ENCODE results near the gene ADGRL1.
"Not testable (repeated sequence)": the region's sequence is repeated elsewhere in the genome, so short reads cannot be mapped to it uniquely, and the experiment has no call there.

Gene ADGRL1

DNA sequence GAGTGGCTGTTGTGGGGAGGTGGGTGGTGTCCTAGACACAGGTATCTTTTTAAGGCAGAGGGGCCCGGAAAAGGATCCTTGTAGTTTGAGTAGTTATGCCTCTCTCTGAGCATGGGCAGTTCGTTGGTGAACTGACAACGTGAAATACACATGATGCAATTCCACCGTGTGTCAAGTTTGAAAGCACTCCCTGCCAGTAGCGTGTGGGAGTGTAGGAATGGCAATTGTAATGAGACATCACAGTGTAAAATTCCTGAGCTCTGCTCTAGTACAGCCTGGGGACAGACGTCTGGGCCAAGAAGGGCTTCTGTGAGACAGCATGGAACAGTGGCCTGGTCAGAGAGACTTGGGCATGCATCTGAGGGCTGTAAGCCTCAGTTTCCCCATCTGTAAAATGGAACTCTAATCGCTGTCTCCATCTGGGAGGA is 59.2 kb downstream of the ADGRL1 start:
- ATAC-seq, result no peak
- no peak for TF ChIP-seq ZC3H10 (CRISPR knock-in tag; IDR thresholded peaks at IDR 0.05)
- TF ChIP-seq, protein P1, sequence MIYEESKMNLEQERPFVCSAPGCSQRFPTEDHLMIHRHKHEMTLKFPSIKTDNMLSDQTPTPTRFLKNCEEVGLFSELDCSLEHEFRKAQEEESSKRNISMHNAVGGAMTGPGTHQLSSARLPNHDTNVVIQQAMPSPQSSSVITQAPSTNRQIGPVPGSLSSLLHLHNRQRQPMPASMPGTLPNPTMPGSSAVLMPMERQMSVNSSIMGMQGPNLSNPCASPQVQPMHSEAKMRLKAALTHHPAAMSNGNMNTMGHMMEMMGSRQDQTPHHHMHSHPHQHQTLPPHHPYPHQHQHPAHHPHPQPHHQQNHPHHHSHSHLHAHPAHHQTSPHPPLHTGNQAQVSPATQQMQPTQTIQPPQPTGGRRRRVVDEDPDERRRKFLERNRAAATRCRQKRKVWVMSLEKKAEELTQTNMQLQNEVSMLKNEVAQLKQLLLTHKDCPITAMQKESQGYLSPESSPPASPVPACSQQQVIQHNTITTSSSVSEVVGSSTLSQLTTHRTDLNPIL (CRISPR knock-in tag; IDR thresholded peaks at IDR 0.05; ENCODE audit: low read depth), result no peak

DNA sequence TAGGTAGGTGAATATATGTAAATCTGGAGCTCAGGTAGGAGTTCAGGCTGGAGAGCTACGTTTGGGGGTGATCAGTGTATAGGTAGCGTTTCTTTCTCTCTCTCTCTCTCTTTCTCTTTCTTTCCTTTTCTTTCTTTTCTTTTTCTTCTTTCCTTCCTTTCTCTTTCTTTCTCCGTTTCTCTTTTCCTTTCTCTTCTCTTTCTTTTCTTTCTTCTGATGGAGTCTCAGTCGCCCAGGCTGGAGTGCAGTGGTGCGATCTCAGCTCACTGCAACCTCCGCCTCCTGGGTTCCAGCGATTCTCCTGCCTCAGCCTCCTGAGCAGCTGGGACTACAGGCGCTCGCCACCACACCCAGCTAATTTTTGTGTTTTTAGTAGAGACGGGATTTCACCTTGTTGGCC is 59.8 kb downstream of the ADGRL1 start:
- ATAC-seq, result not testable (repeated sequence)

- ATAC-seq, result no peak
These were observed 60.6 kb downstream of the ADGRL1 start for GRCh38 chr19:14145381-14145780.

DNA sequence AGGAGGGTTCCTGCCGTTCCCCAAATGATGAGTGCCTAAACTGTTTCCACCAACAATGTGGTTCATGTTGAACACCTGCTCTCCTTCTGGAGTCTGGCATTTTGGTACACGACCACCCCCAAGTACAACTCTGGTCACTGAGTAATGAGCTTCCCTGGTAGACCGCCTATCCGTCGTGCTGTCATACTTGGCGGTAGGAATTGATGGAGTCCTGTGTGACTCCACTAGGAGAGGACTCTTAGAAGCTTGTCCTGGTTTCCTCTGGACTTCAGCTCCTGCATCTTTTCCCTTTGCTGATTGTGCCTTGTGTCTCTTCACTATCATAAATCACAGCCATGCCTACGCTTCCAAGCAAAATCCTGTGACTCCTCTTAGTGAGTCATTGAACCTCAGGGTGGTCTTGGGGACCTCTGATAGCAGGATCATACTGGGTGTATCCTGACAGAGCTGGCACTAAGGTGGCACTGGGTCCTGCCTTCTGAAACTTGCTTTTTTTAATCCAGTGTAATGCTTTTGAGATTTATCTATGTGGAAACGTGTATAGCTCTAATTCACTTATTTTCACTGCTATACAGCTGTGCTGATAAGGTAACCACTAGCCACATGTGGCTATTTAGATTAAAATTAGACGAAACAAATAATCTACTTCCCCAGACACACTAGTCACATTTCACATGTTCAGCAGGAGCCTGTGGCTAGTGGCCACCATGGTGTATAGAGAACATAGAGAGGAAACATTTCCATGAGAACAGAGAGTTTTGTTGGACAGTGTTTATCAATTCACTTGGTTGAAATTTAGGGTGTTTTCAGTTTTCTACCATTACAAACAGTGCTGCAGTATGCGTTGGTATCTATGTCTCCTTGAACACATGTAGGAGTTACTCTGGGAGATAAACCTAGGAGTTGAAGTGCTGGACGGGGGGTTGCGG is 63.4 kb downstream of the ADGRL1 start:
- no peak for ATAC-seq
- TF ChIP-seq GLIS3 (CRISPR knock-in tag; IDR thresholded peaks at IDR 0.05), result no peak
- TF ChIP-seq ISL1 (CRISPR knock-in tag; IDR thresholded peaks at IDR 0.05), result no peak
- TF ChIP-seq ARNTL (CRISPR knock-in tag; IDR thresholded peaks at IDR 0.05; ENCODE audit: borderline replicate concordance, low read depth), result no peak
- TF ChIP-seq, protein P1 (CRISPR knock-in tag; IDR thresholded peaks at IDR 0.05; ENCODE audit: low read depth), result no peak
- TF ChIP-seq RARB (CRISPR knock-in tag; IDR thresholded peaks at IDR 0.05), result no peak
- no peak for TF ChIP-seq ZNF70 (CRISPR knock-in tag; IDR thresholded peaks at IDR 0.05)
- TF ChIP-seq ESRRG (CRISPR knock-in tag; IDR thresholded peaks at IDR 0.05), result no peak
- TF ChIP-seq CSRNP3 (CRISPR knock-in tag; IDR thresholded peaks at IDR 0.05), result no peak
- TF ChIP-seq CSDC2 (CRISPR knock-in tag; IDR thresholded peaks at IDR 0.05), result no peak
- TF ChIP-seq BACH2 (CRISPR knock-in tag; IDR thresholded peaks at IDR 0.05; ENCODE audit: borderline replicate concordance), result no peak

More at GRCh38 chr19:14145381-14145780, 60.6 kb downstream of the ADGRL1 start:
- no peak for TF ChIP-seq TOX (CRISPR knock-in tag; IDR thresholded peaks at IDR 0.05; ENCODE audit: borderline replicate concordance)
- no peak for TF ChIP-seq CSRNP3 (CRISPR knock-in tag; IDR thresholded peaks at IDR 0.05)
- TF ChIP-seq PPARA (CRISPR knock-in tag; IDR thresholded peaks at IDR 0.05; ENCODE audit: borderline replicate concordance), result no peak
- no peak for TF ChIP-seq ESRRG (CRISPR knock-in tag; IDR thresholded peaks at IDR 0.05)

DNA sequence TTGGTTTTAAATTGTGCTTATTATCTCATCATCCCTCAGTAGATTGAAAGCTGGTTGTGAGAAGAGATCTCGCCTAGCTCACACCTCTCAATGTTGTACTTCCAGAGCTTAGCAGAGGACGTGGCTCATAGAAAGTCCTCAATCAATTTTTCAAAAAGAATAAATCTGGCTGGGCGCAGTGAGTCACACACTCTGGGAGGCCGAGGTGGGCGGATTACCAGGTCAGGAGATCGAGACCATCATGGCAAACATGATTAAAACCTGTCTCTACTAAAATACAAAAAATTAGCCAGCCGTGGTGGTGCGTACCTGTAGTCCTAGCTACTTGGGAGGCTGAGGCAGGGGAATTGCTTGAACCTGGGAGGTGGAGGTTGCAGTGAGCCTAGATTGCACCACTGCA is 64.9 kb downstream of the ADGRL1 start:
- TF ChIP-seq TOX (CRISPR knock-in tag; IDR thresholded peaks at IDR 0.05; ENCODE audit: borderline replicate concordance) (no peak), BACH2 (CRISPR knock-in tag; IDR thresholded peaks at IDR 0.05; ENCODE audit: borderline replicate concordance) (no peak), ZFP3 (CRISPR knock-in tag; IDR thresholded peaks at IDR 0.05) (no peak), CSRNP3 (CRISPR knock-in tag; IDR thresholded peaks at IDR 0.05) (no peak), ZNF70 (CRISPR knock-in tag; IDR thresholded peaks at IDR 0.05) (no peak), ZFP30 (CRISPR knock-in tag; IDR thresholded peaks at IDR 0.05) (no peak)
- no peak for ATAC-seq

DNA sequence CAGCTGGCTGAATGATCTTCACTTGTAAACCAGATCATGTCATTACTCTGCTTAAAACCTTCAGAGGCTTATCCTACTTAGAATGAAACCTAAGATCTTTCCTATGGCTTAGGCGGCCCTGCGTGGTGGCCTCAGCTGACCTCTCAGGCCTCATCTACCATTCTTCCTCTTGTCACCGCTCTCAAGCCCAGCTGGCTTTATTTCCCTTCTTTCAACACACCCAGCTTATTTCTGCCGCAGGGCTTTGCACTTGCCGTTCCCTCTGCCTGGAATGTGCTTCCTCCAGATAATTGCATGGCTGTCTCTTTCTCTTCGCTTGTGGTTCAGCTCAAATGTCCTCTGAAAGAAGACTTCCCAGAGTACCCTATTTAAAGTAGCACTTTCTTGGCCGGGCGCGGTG is 66.0 kb downstream of the ADGRL1 start:
- ATAC-seq, result no peak
- TF ChIP-seq ZNF565 (CRISPR knock-in tag; conservative IDR thresholded peaks at IDR 0.05; ENCODE audit: low read depth) (no peak), ESRRG (CRISPR knock-in tag; IDR thresholded peaks at IDR 0.05) (no peak), TOX (CRISPR knock-in tag; IDR thresholded peaks at IDR 0.05; ENCODE audit: borderline replicate concordance) (no peak), SNAI2 (CRISPR knock-in tag; IDR thresholded peaks at IDR 0.05) (no peak), PATZ1 (CRISPR knock-in tag; IDR thresholded peaks at IDR 0.05; ENCODE audit: borderline replicate concordance) (no peak), RARB (CRISPR knock-in tag; IDR thresholded peaks at IDR 0.05) (no peak), ZC3H10 (CRISPR knock-in tag; IDR thresholded peaks at IDR 0.05) (no peak)
- TF ChIP-seq, protein P1 (CRISPR knock-in tag; IDR thresholded peaks at IDR 0.05; ENCODE audit: low read depth), result no peak
